ENCODE data around the gene IL21. TPM values are rescaled to one million over a fixed set of nuclear protein-coding genes. Genes with fewer than 3 reads are reported as not detected.

Gene IL21
- total RNA-seq, 6 experiments from 2014 or later, result not detected

DNA sequence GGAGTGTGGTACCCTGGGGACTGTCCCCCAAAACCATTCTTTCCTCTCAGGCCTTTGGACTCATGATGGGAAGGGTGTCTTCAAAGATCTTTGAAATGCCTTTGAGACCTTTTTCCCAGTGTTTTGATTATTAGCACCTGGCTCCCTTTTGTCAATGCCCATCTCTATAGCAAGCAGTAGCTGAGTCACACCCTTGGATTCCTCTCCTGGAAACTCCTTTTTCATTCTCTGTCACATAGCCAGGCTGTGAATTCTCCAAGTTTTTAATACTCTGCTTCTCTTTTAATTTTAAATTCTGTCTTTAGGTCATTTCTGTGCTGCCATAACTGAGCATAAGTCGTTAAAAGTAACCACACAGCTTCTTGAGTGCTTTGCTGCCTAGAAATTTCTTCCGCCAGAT lies 29.7 kb downstream of the IL21 start:
- no peak overlapping the region for H3K4me3 ChIP-seq
- H3K36me3 ChIP-seq, result no peaks in the 10 kb centered on the region
- no peaks in the 10 kb centered on the region for H3K27me3 ChIP-seq
- DNase-seq (no peak), ATAC-seq (no peak)
- intact Hi-C loops (cut with DNase I), result no loop called here
- 56% methylated on average over 2 of the region's 2 CpGs for WGBS (ENCODE audit: insufficient coverage, low coverage, low lambda C conversion rate, missing lambda C conversion rate)
- no peak overlapping the region for H3K27ac ChIP-seq
- TF ChIP-seq, protein P1, sequence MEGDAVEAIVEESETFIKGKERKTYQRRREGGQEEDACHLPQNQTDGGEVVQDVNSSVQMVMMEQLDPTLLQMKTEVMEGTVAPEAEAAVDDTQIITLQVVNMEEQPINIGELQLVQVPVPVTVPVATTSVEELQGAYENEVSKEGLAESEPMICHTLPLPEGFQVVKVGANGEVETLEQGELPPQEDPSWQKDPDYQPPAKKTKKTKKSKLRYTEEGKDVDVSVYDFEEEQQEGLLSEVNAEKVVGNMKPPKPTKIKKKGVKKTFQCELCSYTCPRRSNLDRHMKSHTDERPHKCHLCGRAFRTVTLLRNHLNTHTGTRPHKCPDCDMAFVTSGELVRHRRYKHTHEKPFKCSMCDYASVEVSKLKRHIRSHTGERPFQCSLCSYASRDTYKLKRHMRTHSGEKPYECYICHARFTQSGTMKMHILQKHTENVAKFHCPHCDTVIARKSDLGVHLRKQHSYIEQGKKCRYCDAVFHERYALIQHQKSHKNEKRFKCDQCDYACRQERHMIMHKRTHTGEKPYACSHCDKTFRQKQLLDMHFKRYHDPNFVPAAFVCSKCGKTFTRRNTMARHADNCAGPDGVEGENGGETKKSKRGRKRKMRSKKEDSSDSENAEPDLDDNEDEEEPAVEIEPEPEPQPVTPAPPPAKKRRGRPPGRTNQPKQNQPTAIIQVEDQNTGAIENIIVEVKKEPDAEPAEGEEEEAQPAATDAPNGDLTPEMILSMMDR (IDR thresholded peaks at IDR 0.05), result no peak
- no peak for TF ChIP-seq POLR2A (IDR thresholded peaks at IDR 0.05)
- no peaks in the 10 kb centered on the region for H3K9me3 ChIP-seq
- H3K4me1 ChIP-seq, result no peaks in the 10 kb centered on the region

GRCh38 chr4:122588453-122589238 lies 32.2 kb downstream of the IL21 start:
- 74% methylated on average over 4 of the region's 4 CpGs for whole genome bisulfite sequencing (ENCODE audit: insufficient coverage, low coverage, low lambda C conversion rate, missing lambda C conversion rate)
- no peak for TF ChIP-seq POLR2A (IDR thresholded peaks at IDR 0.05)
- TF ChIP-seq, protein P1 (IDR thresholded peaks at IDR 0.05), result no peak
- ATAC-seq (peak in 1 of 4 donors; percentile 24), DNase-seq (no peak)
- no peak overlapping the region for H3K4me3 ChIP-seq
- intact Hi-C loops (cut with DNase I), result no loop called here
- H3K9me3 ChIP-seq, result no peaks in the 10 kb centered on the region
- H3K36me3 ChIP-seq, result no peaks in the 10 kb centered on the region
- no peak overlapping the region for H3K27ac ChIP-seq
- H3K4me1 ChIP-seq, result no peaks in the 10 kb centered on the region
- H3K27me3 ChIP-seq, result no peaks in the 10 kb centered on the region

- Histone ChIP-seq H3K36me3 (no peaks in the 10 kb centered on the region), H3K27me3 (no peaks in the 10 kb centered on the region), H3K4me1 (no peaks in the 10 kb centered on the region), H3K9me3 (no peaks in the 10 kb centered on the region), H3K27ac (no peak overlapping the region), H3K4me3 (no peak overlapping the region)
- no peak for ATAC-seq
- intact Hi-C loops (cut with DNase I), result no loop called here
- DNase-seq, result no peak
- no peak for TF ChIP-seq POLR2A (IDR thresholded peaks at IDR 0.05)
- TF ChIP-seq, protein P1 (IDR thresholded peaks at IDR 0.05), result no peak
- 27% methylated on average over 1 of the region's 1 CpG for WGBS (ENCODE audit: insufficient coverage, low coverage, low lambda C conversion rate, missing lambda C conversion rate)
These were observed 36.3 kb downstream of the IL21 start for GRCh38 chr4:122584519-122584918.

DNA sequence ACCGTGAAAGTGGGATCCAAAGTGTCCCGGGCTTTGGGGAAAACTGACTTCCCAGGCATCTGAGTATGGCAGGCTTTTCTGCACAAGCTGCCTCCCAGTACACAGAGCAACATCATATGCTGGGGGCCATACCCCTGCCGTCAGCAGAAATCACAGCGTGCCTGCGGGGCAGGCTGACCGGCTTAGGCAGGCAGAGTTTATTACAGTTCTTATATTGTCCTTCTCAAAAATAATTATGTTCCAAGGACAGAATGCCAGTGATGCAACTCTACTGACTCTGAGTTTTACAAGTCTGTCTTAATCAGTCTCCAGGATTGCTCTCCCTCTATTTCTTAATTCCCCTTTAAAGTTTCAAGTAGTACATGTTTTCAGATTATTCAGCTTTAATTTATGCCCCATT lies 37.0 kb downstream of the IL21 start:
- H3K36me3 ChIP-seq, result no peaks in the 10 kb centered on the region
- intact Hi-C loops (cut with DNase I), result no loop called here
- H3K9me3 ChIP-seq, result no peaks in the 10 kb centered on the region
- no peaks in the 10 kb centered on the region for H3K27me3 ChIP-seq
- ATAC-seq (peak in 1 of 4 donors; percentile 35), DNase-seq (no peak)
- H3K4me1 ChIP-seq, result no peaks in the 10 kb centered on the region
- no peak overlapping the region for H3K4me3 ChIP-seq
- H3K27ac ChIP-seq, result no peak overlapping the region
- no peak for TF ChIP-seq POLR2A (IDR thresholded peaks at IDR 0.05)
- TF ChIP-seq, protein P1 (IDR thresholded peaks at IDR 0.05), result no peak
- 63% methylated on average over 2 of the region's 6 CpGs for WGBS (ENCODE audit: insufficient coverage, low coverage, low lambda C conversion rate, missing lambda C conversion rate)

Data from right lobe of liver (tissue), 6 donors.